ENCODE measurements around the gene KLF12. TPM values are rescaled to one million over a fixed set of nuclear protein-coding genes. Genes with fewer than 3 reads are reported as not detected.

KLF12 gene
- polyA plus RNA-seq, 2 of the 4 experiments (the other 2 are of a cell fraction): 1.6 to 6.0 TPM

DNA sequence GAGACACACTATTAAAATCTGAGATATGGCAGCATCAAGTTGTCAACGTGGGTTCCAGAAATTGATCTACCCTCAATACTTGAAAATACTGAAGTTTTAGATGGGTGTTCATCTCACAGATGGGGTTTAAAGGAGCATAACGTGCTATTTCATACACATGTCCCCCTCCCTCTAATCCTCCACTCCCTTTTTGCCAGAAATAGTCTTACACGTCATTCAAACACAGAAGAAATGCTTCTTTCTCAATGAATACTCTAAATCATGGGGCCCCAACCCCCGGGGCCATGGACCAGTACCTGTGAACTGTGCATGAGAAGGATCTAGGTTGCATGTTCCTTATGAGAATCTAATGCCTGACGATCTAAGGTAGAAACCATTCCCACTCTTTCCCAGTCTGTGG lies 19.6 kb downstream of the KLF12 start (continued):
- TF ChIP-seq ZFP36 (IDR thresholded peaks at IDR 0.05; ENCODE audit: borderline replicate concordance, partially characterized antibody) (no peak), TP53 (CRISPR knock-in tag; IDR thresholded peaks at IDR 0.05) (no peak), JUNB (IDR thresholded peaks at IDR 0.05) (no peak), JUN (IDR thresholded peaks at IDR 0.05) (no peak), HMGXB4 (CRISPR knock-in tag; IDR thresholded peaks at IDR 0.05; ENCODE audit: borderline replicate concordance) (no peak), KDM5A (IDR thresholded peaks at IDR 0.05) (no peak), NPAS2 (CRISPR knock-in tag; IDR thresholded peaks at IDR 0.05; ENCODE audit: borderline replicate concordance) (no peak)
- TF ChIP-seq, protein P1, sequence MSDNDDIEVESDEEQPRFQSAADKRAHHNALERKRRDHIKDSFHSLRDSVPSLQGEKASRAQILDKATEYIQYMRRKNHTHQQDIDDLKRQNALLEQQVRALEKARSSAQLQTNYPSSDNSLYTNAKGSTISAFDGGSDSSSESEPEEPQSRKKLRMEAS (IDR thresholded peaks at IDR 0.05): no peak

- 83% methylated on average over 1 of the region's 1 CpG for WGBS (ENCODE audit: missing lambda C conversion rate)
- TF ChIP-seq CBX8 (IDR thresholded peaks at IDR 0.05): no peak
- TF ChIP-seq, protein P1 (IDR thresholded peaks at IDR 0.05): no peak
- no peak for TF ChIP-seq HEYL (CRISPR knock-in tag; IDR thresholded peaks at IDR 0.05)
- TF ChIP-seq EP300 (IDR thresholded peaks at IDR 0.05): no peak
- TF ChIP-seq HOXA7 (CRISPR knock-in tag; IDR thresholded peaks at IDR 0.05): no peak
- TF ChIP-seq HDAC2 (IDR thresholded peaks at IDR 0.05): no peak
- TF ChIP-seq CEBPB (IDR thresholded peaks at IDR 0.05): no peak
- H3K4me1 ChIP-seq: peaks cover 6% of the 10 kb centered on the region; the same call in 1 of the 3 replicates
- no peak overlapping the region for H3K27ac ChIP-seq
- DNase-seq (ENCODE audit: low read depth in 1 of 2, low spot score in 1 of 2) (no peak), FAIRE-seq (no peak), ATAC-seq (no peak)
- ChIA-PET CTCF (no interaction called here), POLR2A (no interaction called here)
- peaks cover 10% of the 10 kb centered on the region for H3K9me3 ChIP-seq
- H3K4me3 ChIP-seq: no peak overlapping the region
- H3K4me2 ChIP-seq: no peak overlapping the region
Observed at GRCh38 chr13:74114202-74114601, 20.0 kb downstream of the KLF12 start.

GRCh38 chr13:74111901-74112824 lies 22.0 kb downstream of the KLF12 start:
- Histone ChIP-seq H3K4me2 (no peak overlapping the region), H3K4me3 (no peak overlapping the region), H3K4me1 (peaks cover 6% of the 10 kb centered on the region; the same call in 1 of the 3 replicates), H3K27ac (no peak overlapping the region), H3K9me3 (no peaks in the 10 kb centered on the region)
- CTCF ChIA-PET: interaction anchor here (1.0 kb wide), 1 partner anchor 26 kb away, joined by 3 read pairs; no protein-coding TSS in a partner anchor
- POLR2A ChIA-PET: no interaction called here
- ATAC-seq (no peak), DNase-seq (ENCODE audit: low read depth in 1 of 2, low spot score in 1 of 2) (no peak), FAIRE-seq (no peak)
- 58% methylated on average over 5 of the region's 5 CpGs for WGBS (ENCODE audit: missing lambda C conversion rate)
- TF ChIP-seq POLR2A (IDR thresholded peaks at IDR 0.05; ENCODE audit: low read length): no peak
- no peak for TF ChIP-seq HMGXB4 (CRISPR knock-in tag; IDR thresholded peaks at IDR 0.05; ENCODE audit: borderline replicate concordance)
- no peak for TF ChIP-seq BHLHE40 (IDR thresholded peaks at IDR 0.05; ENCODE audit: low read depth, low read length)
- TF ChIP-seq, protein P2, sequence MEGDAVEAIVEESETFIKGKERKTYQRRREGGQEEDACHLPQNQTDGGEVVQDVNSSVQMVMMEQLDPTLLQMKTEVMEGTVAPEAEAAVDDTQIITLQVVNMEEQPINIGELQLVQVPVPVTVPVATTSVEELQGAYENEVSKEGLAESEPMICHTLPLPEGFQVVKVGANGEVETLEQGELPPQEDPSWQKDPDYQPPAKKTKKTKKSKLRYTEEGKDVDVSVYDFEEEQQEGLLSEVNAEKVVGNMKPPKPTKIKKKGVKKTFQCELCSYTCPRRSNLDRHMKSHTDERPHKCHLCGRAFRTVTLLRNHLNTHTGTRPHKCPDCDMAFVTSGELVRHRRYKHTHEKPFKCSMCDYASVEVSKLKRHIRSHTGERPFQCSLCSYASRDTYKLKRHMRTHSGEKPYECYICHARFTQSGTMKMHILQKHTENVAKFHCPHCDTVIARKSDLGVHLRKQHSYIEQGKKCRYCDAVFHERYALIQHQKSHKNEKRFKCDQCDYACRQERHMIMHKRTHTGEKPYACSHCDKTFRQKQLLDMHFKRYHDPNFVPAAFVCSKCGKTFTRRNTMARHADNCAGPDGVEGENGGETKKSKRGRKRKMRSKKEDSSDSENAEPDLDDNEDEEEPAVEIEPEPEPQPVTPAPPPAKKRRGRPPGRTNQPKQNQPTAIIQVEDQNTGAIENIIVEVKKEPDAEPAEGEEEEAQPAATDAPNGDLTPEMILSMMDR (IDR thresholded peaks at IDR 0.05): no peak
- TF ChIP-seq HOXB13 (CRISPR knock-in tag; IDR thresholded peaks at IDR 0.05; ENCODE audit: low read depth): no peak
- TF ChIP-seq FOXS1 (CRISPR knock-in tag; IDR thresholded peaks at IDR 0.05): no peak
- TF ChIP-seq, protein P1 (IDR thresholded peaks at IDR 0.05): no peak
- no peak for TF ChIP-seq KDM5A (IDR thresholded peaks at IDR 0.05)
- TF ChIP-seq ZC3H11A (IDR thresholded peaks at IDR 0.05): no peak
- no peak for TF ChIP-seq CHD2 (IDR thresholded peaks at IDR 0.05; ENCODE audit: low read length, partially characterized antibody)
- no peak for TF ChIP-seq KDM1A (IDR thresholded peaks at IDR 0.05; ENCODE audit: low read depth)
- no peak for TF ChIP-seq TP53 (CRISPR knock-in tag; IDR thresholded peaks at IDR 0.05)
- no peak for TF ChIP-seq USF2 (IDR thresholded peaks at IDR 0.05)
- TF ChIP-seq, protein P3, sequence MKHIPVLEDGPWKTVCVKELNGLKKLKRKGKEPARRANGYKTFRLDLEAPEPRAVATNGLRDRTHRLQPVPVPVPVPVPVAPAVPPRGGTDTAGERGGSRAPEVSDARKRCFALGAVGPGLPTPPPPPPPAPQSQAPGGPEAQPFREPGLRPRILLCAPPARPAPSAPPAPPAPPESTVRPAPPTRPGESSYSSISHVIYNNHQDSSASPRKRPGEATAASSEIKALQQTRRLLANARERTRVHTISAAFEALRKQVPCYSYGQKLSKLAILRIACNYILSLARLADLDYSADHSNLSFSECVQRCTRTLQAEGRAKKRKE (CRISPR knock-in tag; IDR thresholded peaks at IDR 0.05; ENCODE audit: low read depth): no peak

Measured in A549 (cell line).